SK-N-SH treated with all-trans-retinoic acid at 6 μM for 48 hours (cell line): ENCODE results near the gene RHO.

Experiments used
- RARB ChIP-seq: fragments of 250-450 bp; sonication (Bioruptor Pico); IDR thresholded peaks from 2 replicates; pipeline ENCODE4 v1.8.0; 2021; ENCODE audit warnings: mild to moderate bottlenecking, moderate library complexity
- ZNF8 ChIP-seq: fragments of 450-650 bp; formaldehyde crosslinking; IDR thresholded peaks from 2 replicates; pipeline ENCODE4 v1.5.0; 2020; ENCODE audit warnings: mild to moderate bottlenecking, moderate library complexity
- TF ChIP-seq, protein P1 (sequence below): fragments of 250-450 bp; sonication (Bioruptor Pico); IDR thresholded peaks from 2 replicates; pipeline ENCODE4 v1.8.0; 2020; ENCODE audit warnings: mild to moderate bottlenecking, moderate library complexity, borderline replicate concordance
- TF ChIP-seq, protein P2 (sequence below): fragments of 250-450 bp; sonication (Bioruptor Pico); IDR thresholded peaks from 2 replicates; pipeline ENCODE4 v1.5.1; 2020; ENCODE audit warnings: low read depth, mild to moderate bottlenecking, moderate library complexity

DNA sequence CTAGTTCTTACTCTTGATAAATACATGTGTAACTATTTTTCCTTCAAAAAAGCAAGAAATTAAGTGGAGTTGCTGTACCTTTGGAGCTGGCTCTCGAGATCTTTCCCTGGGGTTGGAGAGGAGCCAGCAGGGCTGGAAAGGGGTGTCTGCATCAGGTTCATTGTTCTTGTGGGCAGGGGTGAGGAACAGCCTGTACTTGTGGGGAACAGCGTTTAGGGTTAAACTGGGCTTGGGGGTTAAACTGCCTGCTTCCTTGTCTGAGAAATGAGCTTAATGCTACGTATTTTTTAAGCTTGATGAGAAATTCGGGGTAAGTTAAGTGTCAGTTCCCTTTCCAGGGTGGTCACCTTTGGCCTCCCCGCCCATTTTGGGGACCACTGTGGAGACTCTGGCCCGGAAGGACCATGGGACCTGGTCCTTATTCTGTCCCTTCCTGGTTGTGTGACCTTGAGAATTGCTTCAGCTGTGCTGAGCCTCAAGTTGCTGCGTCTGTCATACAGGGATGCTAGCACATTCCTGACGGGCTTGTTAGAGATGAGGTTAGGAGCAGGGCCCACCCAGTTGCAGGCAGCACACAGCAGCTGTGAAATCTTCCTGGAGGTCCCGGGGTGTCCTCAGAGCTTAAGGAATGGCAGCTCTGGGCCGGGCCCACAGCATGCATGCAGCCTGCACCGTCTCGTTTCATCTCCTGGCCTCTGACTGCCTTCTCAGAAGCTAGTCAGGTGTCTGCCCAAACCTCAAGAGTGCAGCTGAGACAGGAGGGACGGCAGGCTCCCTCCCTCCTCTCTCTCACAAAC lies 26.1 kb downstream of the RHO start:
- TF ChIP-seq, protein P1, sequence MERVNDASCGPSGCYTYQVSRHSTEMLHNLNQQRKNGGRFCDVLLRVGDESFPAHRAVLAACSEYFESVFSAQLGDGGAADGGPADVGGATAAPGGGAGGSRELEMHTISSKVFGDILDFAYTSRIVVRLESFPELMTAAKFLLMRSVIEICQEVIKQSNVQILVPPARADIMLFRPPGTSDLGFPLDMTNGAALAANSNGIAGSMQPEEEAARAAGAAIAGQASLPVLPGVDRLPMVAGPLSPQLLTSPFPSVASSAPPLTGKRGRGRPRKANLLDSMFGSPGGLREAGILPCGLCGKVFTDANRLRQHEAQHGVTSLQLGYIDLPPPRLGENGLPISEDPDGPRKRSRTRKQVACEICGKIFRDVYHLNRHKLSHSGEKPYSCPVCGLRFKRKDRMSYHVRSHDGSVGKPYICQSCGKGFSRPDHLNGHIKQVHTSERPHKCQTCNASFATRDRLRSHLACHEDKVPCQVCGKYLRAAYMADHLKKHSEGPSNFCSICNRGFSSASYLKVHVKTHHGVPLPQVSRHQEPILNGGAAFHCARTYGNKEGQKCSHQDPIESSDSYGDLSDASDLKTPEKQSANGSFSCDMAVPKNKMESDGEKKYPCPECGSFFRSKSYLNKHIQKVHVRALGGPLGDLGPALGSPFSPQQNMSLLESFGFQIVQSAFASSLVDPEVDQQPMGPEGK = no peak
- TF ChIP-seq, protein P2, sequence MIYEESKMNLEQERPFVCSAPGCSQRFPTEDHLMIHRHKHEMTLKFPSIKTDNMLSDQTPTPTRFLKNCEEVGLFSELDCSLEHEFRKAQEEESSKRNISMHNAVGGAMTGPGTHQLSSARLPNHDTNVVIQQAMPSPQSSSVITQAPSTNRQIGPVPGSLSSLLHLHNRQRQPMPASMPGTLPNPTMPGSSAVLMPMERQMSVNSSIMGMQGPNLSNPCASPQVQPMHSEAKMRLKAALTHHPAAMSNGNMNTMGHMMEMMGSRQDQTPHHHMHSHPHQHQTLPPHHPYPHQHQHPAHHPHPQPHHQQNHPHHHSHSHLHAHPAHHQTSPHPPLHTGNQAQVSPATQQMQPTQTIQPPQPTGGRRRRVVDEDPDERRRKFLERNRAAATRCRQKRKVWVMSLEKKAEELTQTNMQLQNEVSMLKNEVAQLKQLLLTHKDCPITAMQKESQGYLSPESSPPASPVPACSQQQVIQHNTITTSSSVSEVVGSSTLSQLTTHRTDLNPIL (CRISPR knock-in tag) = no peak
- no peak for TF ChIP-seq ZNF8 (CRISPR knock-in tag)
- no peak for TF ChIP-seq RARB (CRISPR knock-in tag)
